H1 (cell line): Measurements from ENCODE around the gene LANCL1. TPM values are rescaled to one million over a fixed set of nuclear protein-coding genes. Genes with fewer than 3 reads are reported as not detected.

Experiments
- CBX8 ChIP-seq: fragments of 300-800, 300-1000 bp; sonication (generic); IDR thresholded peaks from 2 replicates; pipeline ENCODE4 v1.7.1; 2016; ENCODE audit warnings: low read depth, low read length, borderline replicate concordance
- CHD2 ChIP-seq: IDR thresholded peaks from 2 replicates; pipeline ENCODE4 v1.6.1; 2012; ENCODE audit warnings: low read length, improper control_type of control experiment
- HDAC6 ChIP-seq: IDR thresholded peaks from one replicate; pipeline ENCODE4 v1.7.1; 2012; ENCODE audit warnings: low read depth, mild to moderate bottlenecking, inconsistent platforms, low read length, moderate library complexity
- MAFK ChIP-seq: IDR thresholded peaks from 2 replicates; pipeline ENCODE4 v1.6.1; 2012; ENCODE audit warnings: low read depth, mild to moderate bottlenecking, improper control_type of control experiment, low read length
- polyA plus RNA-seq, 7 experiments: library from polyadenylated mRNA; depleted of rRNA in 3 of 7; stranded (reverse) in 5 of 7; unstranded in 2 of 7; fragments of >200 nt in 5 of 7; fragments of 200-250 nt in 2 of 7; gene quantifications; 1 replicate in 5 of 7; 2 replicates in 1 of 7; 4 replicates in 1 of 7; pipeline versions ENCODE4 v1.2.1 to v1.2.3, GENCODE V29; 2011 to 2013; ENCODE audit warnings: missing spikeins in 2 of 7, mixed read lengths in 2 of 7
- total RNA-seq: library from RNA; stranded (reverse); fragmentation: NEBNext Ultra II Directional; extraction: Animal tissue kit (Norgen Biotek cat#: 25700); gene quantifications from 2 replicates; pipeline ENCODE4 v1.2.1, GENCODE V29; 2021
- TF ChIP-seq, protein P1 (sequence below): IDR thresholded peaks from 2 replicates; pipeline ENCODE4 v1.6.1; 2011; ENCODE audit warnings: low read length, improper control_type of control experiment

The LANCL1 gene
- total and polyA plus RNA-seq, 2 of the 8 experiments (the other 6 are each of a cell fraction or from before 2014, with no cell fraction given) = 26.2 to 48.7 TPM

DNA sequence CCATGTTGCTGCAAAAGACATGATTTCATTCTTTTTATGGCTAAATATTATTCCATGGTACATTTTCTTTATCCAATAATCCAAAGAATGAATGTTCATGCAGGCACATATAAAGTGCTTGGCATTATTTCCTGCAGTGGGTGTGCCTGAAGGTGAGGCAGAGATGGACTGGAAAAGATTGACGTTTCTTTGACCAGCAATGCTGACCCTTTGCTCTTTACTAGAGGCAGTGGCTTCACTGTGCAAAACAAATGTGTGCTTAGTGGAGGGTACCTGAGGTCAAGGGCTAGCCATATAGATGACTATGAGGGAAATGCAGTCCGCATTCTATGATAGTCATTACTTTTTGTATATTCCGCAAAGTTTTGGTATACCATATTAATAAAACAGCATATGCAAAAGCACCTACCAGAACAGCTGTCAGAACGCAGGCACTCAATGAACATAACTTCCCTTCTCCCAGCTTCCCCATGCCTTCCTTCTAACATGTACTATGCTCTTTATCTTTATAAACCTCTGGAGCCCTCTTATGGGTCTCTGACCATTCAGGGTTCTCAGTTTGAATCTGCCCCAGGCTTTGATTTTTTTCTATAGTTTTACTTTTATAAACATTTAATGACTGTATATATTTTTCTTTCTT is 47.2 kb upstream of the LANCL1 start (continued):
- TF ChIP-seq CHD2 (no peak), MAFK (no peak), CBX8 (no peak), HDAC6 (no peak)
- TF ChIP-seq, protein P1, sequence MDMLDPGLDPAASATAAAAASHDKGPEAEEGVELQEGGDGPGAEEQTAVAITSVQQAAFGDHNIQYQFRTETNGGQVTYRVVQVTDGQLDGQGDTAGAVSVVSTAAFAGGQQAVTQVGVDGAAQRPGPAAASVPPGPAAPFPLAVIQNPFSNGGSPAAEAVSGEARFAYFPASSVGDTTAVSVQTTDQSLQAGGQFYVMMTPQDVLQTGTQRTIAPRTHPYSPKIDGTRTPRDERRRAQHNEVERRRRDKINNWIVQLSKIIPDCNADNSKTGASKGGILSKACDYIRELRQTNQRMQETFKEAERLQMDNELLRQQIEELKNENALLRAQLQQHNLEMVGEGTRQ = no peak
